Dendritic cell treated with granulocyte-macrophage colony-stimulating factor and Interleukin-4, amounts not matched to agents 40 ng/mL and 50 ng/mL, for 4 days (primary cell): ENCODE results near the gene SPATA17.

Source experiments
- H3K27ac Mint-ChIP-seq: one replicate; pipeline ENCODE4 v1.8.0; 2022; ENCODE audit warnings: mild to moderate bottlenecking, mixed read lengths
- H3K27me3 Mint-ChIP-seq: one replicate; pipeline ENCODE4 v1.8.0; 2022; ENCODE audit warnings: mild to moderate bottlenecking, mixed read lengths
- H3K36me3 Mint-ChIP-seq: one replicate; pipeline ENCODE4 v1.8.0; 2022; ENCODE audit warnings: low read depth, mixed read lengths
- H3K4me1 Mint-ChIP-seq: one replicate; pipeline ENCODE4 v1.8.0; 2022; ENCODE audit warnings: low read depth, mixed read lengths
- H3K4me3 Mint-ChIP-seq: one replicate; pipeline ENCODE4 v1.8.0; 2022; ENCODE audit warnings: mild to moderate bottlenecking, moderate library complexity, mixed read lengths
- H3K9me3 Mint-ChIP-seq: one replicate; pipeline ENCODE4 v1.8.0; 2022; ENCODE audit warnings: mixed read lengths
- intact Hi-C: fragments of 100-400 bp; cut with micrococcal nuclease; formaldehyde crosslinking; loops from one replicate; pipeline ENCODE4 v1.15.0; 2022

The SPATA17 gene

DNA sequence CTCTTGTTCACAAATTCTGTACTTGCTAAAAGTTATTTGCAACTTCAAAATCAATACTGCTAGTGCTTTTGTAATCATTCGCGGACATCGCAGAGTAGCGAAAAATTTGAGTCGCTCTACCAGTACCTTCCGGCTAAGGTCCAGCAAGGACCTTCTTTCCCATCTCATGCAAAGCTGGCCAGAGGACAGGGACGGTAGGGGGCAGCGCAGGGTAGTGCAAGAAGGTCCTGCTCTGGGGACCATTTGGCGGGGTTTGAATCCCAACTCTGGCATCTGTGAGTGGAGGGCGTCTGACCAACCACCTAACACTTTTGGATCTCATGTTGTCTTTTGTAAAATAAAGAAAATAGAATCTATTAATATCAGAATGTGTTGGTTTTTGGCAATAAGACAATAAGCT, 258.3 kb downstream of the SPATA17 start:
- Mint-ChIP-seq H3K4me1 (no peaks in the 10 kb centered on the region), H3K27me3 (no peaks in the 10 kb centered on the region)
- intact Hi-C loops = no loop called here

DNA sequence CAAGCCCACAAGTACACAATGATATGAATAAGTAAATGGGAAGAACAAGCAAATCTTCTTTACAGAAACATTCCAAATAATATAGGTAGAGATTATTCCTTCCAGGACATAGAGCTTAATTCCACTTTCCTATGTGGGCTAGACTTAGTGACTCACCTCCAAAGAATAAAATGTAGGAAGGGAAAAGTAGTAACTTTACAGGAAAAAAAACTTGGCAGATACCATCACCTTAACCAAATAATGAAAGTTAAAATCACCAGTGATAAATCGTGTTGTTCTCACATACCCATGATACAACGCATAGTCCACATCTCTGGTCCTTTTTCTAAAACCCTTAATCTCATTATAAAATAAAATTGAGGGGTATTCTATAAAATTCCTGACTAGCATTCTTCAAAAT, 260.8 kb downstream of the SPATA17 start:
- Mint-ChIP-seq H3K4me1 (no peaks in the 10 kb centered on the region), H3K4me3 (no peak overlapping the region), H3K27me3 (no peaks in the 10 kb centered on the region), H3K36me3 (no peaks in the 10 kb centered on the region), H3K9me3 (no peaks in the 10 kb centered on the region), H3K27ac (no peak overlapping the region)
- intact Hi-C loops = no loop called here

More for the DNA sequence above, 258.3 kb downstream of the SPATA17 start:
- H3K4me3 Mint-ChIP-seq = no peak overlapping the region
- H3K9me3 Mint-ChIP-seq = no peaks in the 10 kb centered on the region
- H3K27ac Mint-ChIP-seq = no peak overlapping the region
- H3K36me3 Mint-ChIP-seq = no peaks in the 10 kb centered on the region

DNA sequence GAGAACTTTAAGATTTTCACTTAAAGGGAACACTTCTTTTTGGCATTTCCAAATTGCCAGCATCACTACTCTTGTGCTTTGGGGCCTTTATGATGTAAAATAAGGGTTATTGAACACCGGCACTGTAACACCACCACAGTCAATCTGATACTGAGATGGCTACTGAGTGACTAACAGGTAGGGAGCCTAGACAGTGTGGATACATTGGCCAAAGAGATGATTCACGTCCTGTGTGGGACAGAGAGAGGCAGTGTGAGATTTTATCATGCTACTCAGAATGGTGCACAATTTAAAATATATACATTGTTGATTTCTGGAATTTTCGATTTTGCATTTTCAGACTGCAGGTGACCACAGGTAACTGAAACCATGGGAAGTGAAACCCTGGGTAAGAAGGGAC, 261.6 kb downstream of the SPATA17 start:
- Mint-ChIP-seq H3K4me3 (no peak overlapping the region), H3K4me1 (no peaks in the 10 kb centered on the region), H3K27me3 (no peaks in the 10 kb centered on the region), H3K27ac (no peak overlapping the region), H3K9me3 (peaks cover 6% of the 10 kb centered on the region), H3K36me3 (no peaks in the 10 kb centered on the region)
- intact Hi-C loops = no loop called here

DNA sequence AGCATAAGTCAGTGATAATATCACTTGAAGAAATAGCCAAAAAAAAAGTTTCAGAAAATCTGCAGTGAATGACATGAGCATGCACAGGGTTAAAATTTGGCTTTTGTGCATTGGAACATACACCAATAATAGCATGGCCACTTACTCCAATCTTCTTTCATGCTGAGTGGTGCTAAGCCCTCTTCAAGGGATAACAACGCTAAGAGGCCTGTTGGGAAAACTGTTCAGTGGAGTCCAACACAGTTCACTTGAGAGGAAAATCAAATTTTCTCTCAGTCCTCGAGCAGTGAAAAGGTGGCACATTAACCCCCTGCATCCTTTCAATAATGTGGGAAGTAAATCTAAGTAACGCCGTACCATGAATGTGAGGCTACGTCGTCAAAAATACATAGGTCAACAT, 264.7 kb downstream of the SPATA17 start:
- H3K4me1 Mint-ChIP-seq = no peaks in the 10 kb centered on the region
- no peaks in the 10 kb centered on the region for H3K27me3 Mint-ChIP-seq
- H3K9me3 Mint-ChIP-seq = peaks cover 8% of the 10 kb centered on the region
- H3K27ac Mint-ChIP-seq = no peak overlapping the region
- H3K36me3 Mint-ChIP-seq = no peaks in the 10 kb centered on the region
- no peak overlapping the region for H3K4me3 Mint-ChIP-seq
- intact Hi-C loops = no loop called here

DNA sequence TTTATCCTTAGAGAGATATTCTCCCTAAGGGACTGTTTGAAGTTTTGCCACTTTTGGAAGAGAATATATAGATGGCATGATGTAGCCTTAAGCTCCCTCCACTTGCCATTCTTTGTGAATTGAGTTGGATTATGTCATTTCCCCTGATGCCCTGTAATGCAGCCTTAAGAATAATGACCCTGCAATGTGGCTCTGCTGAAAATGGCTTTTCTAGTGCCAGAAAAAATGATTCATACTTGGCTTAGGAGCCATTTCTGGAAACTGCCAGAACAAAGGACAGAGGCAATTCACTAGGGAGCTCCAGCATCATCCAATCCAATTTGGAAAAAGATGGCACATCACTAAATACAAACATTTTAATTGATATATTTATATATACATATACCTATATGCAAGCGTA, 265.3 kb downstream of the SPATA17 start:
- no peaks in the 10 kb centered on the region for H3K27me3 Mint-ChIP-seq
- H3K4me1 Mint-ChIP-seq = no peaks in the 10 kb centered on the region
- no peak overlapping the region for H3K27ac Mint-ChIP-seq
- no peak overlapping the region for H3K4me3 Mint-ChIP-seq
- peaks cover 8% of the 10 kb centered on the region for H3K9me3 Mint-ChIP-seq
- intact Hi-C loops = no loop called here
- H3K36me3 Mint-ChIP-seq = no peaks in the 10 kb centered on the region

DNA sequence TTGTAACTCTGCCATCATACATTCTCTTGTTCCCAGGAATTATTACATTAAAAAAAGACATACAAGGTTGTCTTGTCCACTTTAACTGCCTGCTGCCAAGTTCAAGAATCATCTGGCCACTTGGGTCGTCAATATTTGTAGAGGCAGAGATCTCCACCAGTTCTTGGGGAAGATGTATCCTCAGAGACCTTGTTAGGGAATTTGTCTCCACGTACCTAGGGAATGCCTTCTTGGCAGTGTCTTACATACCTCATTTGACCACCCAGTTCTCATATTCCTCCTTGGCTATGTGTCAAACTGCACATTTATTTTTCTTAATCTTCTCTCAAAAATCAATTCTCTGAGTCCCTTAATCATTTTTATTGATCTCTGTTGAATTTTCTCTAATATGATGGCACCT, 266.0 kb downstream of the SPATA17 start:
- Mint-ChIP-seq H3K36me3 (no peaks in the 10 kb centered on the region), H3K9me3 (peaks cover 8% of the 10 kb centered on the region), H3K4me3 (no peak overlapping the region), H3K27me3 (no peaks in the 10 kb centered on the region), H3K27ac (no peak overlapping the region), H3K4me1 (no peaks in the 10 kb centered on the region)
- intact Hi-C loops = no loop called here

DNA sequence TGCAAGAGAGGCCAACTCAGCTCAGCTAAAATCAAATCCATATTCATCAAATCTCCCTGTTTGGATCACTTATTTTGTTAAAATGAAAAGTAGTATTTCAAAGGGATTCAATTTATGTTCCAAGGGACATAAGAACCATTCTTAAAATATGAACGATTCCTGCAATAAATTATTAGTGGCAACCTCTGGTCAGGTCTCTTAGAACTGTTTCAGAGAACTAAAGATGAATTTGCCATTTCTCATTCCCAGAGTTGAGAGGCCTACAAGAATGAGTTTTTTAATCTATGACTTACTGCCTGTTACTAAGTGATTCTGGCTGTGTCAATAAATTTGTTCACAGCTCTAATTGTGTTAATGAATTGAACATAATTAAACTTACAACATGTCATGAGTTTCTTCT, 268.5 kb downstream of the SPATA17 start:
- Mint-ChIP-seq H3K4me3 (no peak overlapping the region), H3K4me1 (no peaks in the 10 kb centered on the region), H3K27ac (no peak overlapping the region), H3K9me3 (peaks cover 13% of the 10 kb centered on the region), H3K27me3 (no peaks in the 10 kb centered on the region), H3K36me3 (no peaks in the 10 kb centered on the region)
- intact Hi-C loops = no loop called here

DNA sequence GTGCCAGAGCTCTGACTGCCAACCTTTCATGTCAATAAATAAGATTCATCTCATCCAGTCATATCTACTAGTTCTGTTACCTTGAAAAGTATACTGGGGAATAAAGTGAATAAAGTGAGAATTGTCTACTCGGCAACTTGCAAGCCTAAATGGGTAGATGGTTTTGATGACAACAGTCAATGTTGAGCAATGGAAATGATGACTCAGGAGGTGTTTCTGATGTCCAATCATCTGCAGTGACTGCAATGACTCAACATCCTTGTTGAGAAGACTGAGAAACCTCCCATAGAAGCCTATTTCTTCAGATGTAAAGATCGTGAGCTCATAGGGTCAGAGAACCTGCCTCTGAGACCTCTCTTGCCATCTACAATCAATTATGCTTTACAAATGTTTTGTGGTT, 276.4 kb downstream of the SPATA17 start:
- H3K4me1 Mint-ChIP-seq = no peaks in the 10 kb centered on the region
- intact Hi-C loops = no loop called here
- H3K9me3 Mint-ChIP-seq = peaks cover 12% of the 10 kb centered on the region
- H3K4me3 Mint-ChIP-seq = no peak overlapping the region
- H3K36me3 Mint-ChIP-seq = no peaks in the 10 kb centered on the region
- H3K27me3 Mint-ChIP-seq = peaks cover 1% of the 10 kb centered on the region
- no peak overlapping the region for H3K27ac Mint-ChIP-seq

DNA sequence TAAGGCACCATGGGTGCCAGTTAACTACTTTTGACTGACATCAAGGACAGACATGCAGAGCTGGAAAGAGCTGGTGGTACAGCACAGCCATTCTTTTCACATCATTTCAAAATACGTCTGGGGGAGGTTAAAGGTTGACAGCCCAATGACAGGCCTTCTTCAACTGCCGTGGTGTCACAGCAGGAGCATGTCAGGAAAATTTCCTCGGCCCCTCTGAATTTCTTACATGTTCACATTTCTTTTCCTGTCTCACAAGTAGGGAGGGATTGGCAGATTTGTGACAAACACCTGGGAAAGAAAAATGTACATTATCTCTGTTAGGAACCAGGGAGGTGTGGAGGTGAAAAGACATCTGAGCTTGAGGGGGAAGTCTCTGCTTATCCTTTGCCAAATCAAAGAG, 279.1 kb downstream of the SPATA17 start:
- Mint-ChIP-seq H3K9me3 (peaks cover 1% of the 10 kb centered on the region), H3K36me3 (no peaks in the 10 kb centered on the region), H3K4me1 (no peaks in the 10 kb centered on the region), H3K4me3 (no peak overlapping the region), H3K27ac (no peak overlapping the region), H3K27me3 (peaks cover under 1% of the 10 kb centered on the region)
- intact Hi-C loops = no loop called here

DNA sequence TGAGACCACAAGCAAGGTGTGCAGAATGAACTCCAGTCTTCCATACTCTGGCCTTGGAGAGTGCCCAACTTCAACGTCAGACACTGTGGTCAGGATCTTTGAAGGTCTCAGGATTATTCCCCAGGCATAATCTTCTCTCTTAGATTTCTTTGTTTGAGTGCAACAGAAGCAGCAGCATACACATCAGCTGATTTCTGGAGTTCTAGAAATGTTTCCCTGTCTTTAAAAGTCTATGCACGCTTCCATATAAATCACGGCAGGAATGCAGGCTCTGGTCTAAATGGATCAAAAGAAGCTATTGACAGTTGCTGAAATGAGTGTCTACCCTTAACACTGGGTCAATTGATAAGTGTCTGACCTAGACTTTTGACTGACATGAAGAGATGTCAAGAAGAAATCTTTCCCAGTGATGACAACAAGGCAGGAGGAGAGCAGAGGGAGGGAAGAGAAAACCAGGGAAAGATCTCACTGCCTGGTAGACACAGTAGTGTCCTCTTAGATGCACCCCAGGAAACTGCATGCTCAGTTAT, 279.7 kb downstream of the SPATA17 start:
- intact Hi-C loops = no loop called here
- no peaks in the 10 kb centered on the region for H3K27me3 Mint-ChIP-seq
- H3K9me3 Mint-ChIP-seq = no peaks in the 10 kb centered on the region
- H3K4me3 Mint-ChIP-seq = no peak overlapping the region
- no peaks in the 10 kb centered on the region for H3K36me3 Mint-ChIP-seq
- H3K4me1 Mint-ChIP-seq = no peaks in the 10 kb centered on the region
- no peak overlapping the region for H3K27ac Mint-ChIP-seq

DNA sequence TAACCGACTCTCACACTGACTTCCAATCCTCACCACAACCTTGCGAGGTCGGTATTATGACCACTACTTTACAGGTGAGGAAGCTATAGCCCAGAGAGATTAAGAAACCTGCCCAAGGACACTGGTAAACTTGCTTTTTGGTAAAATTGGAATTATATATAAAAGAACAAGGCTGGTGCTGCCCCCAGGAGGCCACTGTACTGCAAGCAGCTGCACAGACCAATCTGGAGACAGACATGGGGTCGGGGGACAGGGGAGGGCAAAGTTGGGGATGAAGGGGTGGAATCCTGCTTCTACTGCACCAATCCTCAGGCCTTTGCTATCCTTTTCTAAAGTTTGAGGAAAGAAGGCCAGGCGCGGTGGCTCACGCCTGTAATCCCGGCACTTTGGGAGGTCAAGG, 280.8 kb downstream of the SPATA17 start:
- Mint-ChIP-seq H3K27ac (no peak overlapping the region), H3K4me1 (no peaks in the 10 kb centered on the region), H3K27me3 (no peaks in the 10 kb centered on the region), H3K9me3 (no peaks in the 10 kb centered on the region), H3K36me3 (no peaks in the 10 kb centered on the region), H3K4me3 (no peak overlapping the region)
- intact Hi-C loops = no loop called here

DNA sequence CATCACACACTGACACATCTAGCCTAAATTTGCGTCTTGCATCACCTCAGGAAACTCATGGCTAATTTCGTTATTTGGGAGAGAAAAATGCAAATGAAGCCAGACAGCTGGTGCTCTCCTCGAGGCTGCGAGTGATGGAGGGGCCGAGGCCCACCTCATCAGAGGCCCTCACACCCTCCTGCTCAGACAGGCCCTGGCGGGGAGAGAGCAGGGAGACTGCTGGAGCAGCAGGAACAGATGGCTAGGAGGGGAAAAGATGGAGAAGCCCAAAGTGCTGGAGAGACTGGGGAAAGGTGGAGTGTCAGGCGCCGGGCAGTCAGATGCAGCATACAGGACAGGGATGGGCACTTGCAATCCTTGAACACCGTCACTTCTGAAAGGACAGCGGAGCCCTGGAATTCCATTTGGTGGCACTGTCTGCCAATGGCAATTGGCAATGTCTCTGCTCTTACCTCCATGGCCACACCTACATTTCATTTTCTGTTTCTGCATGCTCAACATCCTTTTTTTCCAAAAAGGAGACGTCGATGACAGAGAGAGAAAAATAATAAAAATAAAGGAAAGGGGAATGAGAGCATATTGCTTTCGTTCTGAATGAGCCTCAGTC, 286.2 kb downstream of the SPATA17 start:
- Mint-ChIP-seq H3K9me3 (no peaks in the 10 kb centered on the region), H3K27me3 (no peaks in the 10 kb centered on the region), H3K4me3 (no peak overlapping the region), H3K27ac (no peak overlapping the region), H3K4me1 (no peaks in the 10 kb centered on the region), H3K36me3 (no peaks in the 10 kb centered on the region)
- intact Hi-C loops = no loop called here

DNA sequence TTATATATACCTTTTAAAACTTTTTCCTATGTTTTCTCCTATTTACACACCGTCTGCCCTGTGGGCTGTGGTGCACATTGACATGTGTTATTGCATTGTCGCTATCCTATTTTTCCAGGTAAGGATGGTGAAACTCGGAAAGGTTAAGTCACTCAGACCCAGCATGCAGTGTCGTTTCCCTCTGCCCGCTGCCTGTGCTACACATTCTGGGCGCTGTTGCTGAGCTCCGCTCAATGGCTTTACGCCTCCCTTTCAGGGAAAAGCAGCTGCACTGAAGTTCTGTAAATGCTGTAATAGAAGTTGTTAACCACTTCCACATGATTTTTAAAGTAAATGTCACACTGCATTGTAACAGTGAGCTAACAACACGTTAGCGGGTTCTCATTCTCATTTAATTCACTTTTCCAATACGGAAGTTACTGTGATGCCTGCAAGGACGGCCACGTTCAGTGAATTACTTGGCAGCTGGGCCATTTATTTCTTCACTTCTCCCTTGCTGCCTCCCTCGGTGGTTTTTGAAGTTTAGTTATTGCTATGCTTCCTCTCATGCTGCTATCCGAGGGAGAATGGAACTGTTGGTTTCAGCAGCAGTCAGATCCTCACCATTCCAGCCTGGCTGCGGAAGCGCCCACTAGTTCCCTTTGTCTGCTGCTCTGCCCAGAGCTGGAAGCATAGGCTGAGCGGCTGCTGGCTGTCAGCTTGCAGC, 288.7 kb downstream of the SPATA17 start:
- Mint-ChIP-seq H3K27ac (no peak overlapping the region), H3K9me3 (no peaks in the 10 kb centered on the region), H3K27me3 (peaks cover 7% of the 10 kb centered on the region), H3K4me3 (no peak overlapping the region), H3K4me1 (no peaks in the 10 kb centered on the region), H3K36me3 (no peaks in the 10 kb centered on the region)
- intact Hi-C loops = no loop called here
